ENCODE measurements around the gene TRIM44.

DNA sequence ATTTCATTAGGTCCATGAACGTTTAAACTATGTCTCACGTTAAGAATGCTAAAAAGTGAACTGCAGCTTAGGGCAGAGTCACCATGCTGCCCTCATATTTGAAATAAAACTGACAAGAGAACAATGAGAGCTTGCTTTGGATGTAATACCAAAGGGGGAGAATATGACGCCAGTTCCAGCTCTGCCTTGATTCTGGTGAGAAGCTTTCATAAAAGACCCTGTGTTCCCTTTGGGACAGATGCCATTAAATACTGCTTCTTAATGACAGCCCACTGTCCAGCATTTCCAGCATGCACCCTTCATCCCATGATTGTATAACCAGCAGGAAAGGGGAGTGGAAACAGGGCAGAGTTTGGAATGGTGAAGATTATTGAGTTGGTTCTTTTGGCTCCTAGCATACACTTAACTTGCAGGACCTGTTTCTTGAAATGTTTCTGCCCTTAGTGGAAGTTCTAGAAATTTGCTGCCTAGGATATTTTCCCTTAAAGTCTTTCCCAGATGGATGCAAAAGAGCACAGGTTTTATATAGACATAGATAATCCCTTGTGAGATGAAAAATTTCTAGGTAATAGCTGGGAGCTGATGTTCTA, 142.0 kb downstream of the TRIM44 start:
- TF ChIP-seq MYC (IDR thresholded peaks at IDR 0.05; ENCODE audit: insufficient read depth, insufficient read length, insufficient replicate concordance, low read length, severe bottlenecking) (no peak), YBX1 (IDR thresholded peaks at IDR 0.05) (no peak), POLR2AphosphoS2 (IDR thresholded peaks at IDR 0.05; ENCODE audit: low read depth, low read length) (no peak)
